GM12872 (cell line): ENCODE measurements around the gene GPER1.

Source experiments
- TF ChIP-seq, protein P1 (sequence below): IDR thresholded peaks from 3 replicates; pipeline ENCODE4 v1.5.1; 2011; ENCODE audit warnings: low read depth, mild to moderate bottlenecking, low read length, moderate library complexity; ENCODE audit not compliant: insufficient read depth

GPER1 gene

DNA sequence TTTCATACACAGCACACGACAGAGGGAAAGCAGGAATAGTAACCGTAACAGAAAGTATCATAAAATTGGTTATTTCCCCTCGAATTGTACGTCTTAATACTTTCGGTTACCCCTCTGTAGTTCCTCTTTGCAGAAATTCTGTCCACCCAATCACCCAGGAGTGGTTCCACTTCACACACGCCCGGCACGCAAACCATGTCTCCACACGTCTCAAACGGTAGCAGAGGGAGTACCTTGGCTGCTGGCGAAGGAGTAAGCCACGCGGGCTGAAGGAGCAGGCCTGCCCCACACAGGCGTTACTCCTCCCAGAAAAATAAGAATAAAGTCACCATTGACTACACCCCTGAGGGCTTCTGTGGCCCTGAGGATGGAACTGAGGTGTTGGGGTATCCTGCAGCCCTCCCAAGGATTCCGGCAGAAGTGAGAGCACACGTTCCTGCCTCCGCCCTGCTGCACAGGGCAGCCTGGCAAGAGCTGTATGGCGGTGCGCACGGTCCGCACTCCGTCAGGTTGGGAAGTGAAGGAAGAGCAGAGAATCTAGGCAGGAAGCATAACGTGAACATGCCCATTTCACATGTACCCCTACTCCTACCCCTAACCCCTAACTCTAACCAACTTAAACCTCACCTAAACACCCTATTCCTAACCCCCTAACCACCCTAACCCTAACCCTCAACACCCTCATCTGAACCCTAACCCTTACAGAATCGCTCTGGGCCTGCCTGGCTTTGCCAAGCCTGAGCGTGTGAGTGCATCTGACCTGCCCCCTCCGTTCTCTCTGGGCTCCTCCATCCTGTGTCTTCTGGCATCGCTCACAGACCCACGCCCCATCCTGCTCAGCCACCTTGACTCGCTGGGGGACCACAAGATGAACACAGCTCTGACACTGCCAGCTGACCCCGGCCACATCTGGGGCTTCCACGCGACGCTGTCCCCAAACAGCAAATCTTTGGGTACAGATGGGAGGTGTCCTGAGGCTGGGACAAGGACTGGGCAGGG, 25.3 kb upstream of the GPER1 start:
- TF ChIP-seq, protein P1, sequence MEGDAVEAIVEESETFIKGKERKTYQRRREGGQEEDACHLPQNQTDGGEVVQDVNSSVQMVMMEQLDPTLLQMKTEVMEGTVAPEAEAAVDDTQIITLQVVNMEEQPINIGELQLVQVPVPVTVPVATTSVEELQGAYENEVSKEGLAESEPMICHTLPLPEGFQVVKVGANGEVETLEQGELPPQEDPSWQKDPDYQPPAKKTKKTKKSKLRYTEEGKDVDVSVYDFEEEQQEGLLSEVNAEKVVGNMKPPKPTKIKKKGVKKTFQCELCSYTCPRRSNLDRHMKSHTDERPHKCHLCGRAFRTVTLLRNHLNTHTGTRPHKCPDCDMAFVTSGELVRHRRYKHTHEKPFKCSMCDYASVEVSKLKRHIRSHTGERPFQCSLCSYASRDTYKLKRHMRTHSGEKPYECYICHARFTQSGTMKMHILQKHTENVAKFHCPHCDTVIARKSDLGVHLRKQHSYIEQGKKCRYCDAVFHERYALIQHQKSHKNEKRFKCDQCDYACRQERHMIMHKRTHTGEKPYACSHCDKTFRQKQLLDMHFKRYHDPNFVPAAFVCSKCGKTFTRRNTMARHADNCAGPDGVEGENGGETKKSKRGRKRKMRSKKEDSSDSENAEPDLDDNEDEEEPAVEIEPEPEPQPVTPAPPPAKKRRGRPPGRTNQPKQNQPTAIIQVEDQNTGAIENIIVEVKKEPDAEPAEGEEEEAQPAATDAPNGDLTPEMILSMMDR: no peak

DNA sequence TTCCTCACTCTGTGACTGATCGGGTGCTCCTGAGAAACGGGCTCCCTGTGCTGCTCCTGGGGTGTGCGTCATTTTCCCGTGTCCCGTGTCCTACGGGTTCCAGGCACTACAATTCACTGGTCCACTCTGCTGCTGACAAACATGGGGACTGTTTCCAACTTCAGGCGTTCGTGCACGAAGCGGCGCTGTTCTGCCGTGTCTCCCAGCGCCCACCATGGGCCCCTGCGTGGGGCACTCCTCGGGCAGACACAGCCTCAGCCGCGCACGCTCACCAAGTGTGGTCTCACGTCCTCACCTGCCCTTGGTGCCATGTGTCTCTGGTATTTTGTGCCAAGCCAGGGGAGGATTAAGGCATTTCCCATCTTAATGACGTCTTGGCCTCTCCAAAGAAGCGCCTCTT, 24.6 kb upstream of the GPER1 start:
- TF ChIP-seq, protein P1: no peak

DNA sequence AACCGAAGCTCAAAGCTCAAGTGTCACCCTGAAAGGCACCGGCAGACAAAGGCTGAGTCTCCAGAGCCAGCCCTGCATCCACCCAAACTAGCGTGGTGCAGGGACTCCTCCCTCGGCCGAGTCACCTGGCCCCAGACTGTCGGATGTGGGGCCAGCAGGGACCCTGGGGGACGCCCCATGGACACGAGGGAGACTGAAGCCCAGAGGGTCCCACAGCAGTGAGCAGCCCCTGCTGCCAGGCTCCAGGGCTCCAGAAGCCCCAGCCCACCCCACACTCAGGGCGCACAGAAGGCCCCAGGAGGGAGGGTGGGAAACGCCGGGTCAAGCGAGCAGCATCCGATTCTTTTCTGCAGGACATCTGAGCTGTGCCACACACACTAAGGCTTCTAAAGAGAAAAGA, 23.3 kb upstream of the GPER1 start:
- TF ChIP-seq, protein P1: no peak

DNA sequence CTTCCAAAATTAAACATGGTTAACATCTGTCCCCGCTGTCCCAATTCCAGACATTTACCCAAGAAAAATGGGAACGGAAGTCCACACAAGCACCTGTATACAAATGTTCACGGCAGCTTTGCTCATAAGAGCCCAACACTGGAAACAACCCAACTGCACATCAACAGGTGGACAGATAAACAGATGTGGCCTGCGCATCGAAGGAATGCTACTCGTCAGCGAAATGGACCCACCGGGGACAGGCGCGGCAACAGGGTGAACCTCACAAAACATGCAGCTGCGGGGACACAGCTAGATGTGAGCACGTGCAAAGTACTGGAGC, 22.7 kb upstream of the GPER1 start:
- TF ChIP-seq, protein P1: no peak

GRCh38 chr7:1065585-1066241, 22.2 kb upstream of the GPER1 start:
- TF ChIP-seq, protein P1: peak; percentile 88

DNA sequence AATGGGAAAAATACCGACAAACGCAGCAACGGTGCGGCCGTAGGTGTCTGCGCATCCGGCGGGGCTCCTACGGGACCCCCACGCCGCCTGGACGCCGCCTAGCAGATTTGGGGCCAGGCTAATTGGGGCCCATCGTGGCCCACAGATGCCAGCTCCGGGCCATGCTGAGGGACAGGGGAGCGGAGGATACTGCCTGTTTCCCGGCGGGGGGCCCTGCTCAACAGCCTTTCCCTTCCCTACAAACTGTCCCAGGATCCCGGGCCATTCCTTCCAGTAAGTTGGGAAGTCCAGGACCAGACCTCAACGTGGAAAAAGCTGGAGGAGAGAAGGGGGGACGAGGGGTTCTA, 21.7 kb upstream of the GPER1 start:
- TF ChIP-seq, protein P1: no peak

DNA sequence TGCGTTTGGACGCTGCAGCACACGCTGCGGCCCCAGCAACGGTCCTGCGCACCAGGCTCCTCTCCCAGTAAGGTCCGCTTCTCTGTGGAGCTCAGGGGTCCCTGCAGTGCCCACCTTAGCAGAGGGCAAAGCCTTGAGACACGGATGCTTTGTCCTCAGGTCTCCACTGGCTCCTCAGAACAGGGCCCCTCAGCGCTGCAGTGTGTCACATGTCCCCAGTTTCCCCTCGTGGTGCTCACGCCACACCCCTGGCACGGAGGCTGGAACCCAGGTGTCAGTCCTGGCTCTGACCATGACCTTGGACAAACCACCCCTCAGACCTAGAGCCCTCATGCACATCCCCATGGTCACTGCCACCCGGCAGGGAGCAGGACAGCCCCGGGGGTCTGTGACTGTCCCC, 19.9 kb upstream of the GPER1 start:
- TF ChIP-seq, protein P1: no peak
